Activated naive CD4-positive, alpha-beta T cell treated with anti-CD3 and anti-CD28 coated beads, Interleukin-2, amount 50 U/mL, for 16 hours (primary cell): Measurements from ENCODE around the gene NHLRC2.
"Not testable (repeated sequence)": the region's sequence is repeated elsewhere in the genome, so short reads cannot be mapped to it uniquely, and the experiment has no call there.

Experiments used
- DNase-seq: peaks from one replicate; pipeline ENCODE4 v3.0.0-alpha.2; 2020

NHLRC2 gene

GRCh38 chr10:113912582-113912981, 58.1 kb downstream of the NHLRC2 start:
- no peak for DNase-seq

- no peak for DNase-seq
Measured at GRCh38 chr10:113914956-113915355, 60.5 kb downstream of the NHLRC2 start.

GRCh38 chr10:113915540-113915939, 61.1 kb downstream of the NHLRC2 start:
- no peak for DNase-seq

GRCh38 chr10:113916053-113916452, 61.6 kb downstream of the NHLRC2 start:
- DNase-seq, result no peak

GRCh38 chr10:113917636-113918035, 63.2 kb downstream of the NHLRC2 start:
- DNase-seq, result no peak

- no peak for DNase-seq
Measured at GRCh38 chr10:113920114-113920513, 65.7 kb downstream of the NHLRC2 start.

- no peak for DNase-seq
Measured at GRCh38 chr10:113920875-113921274, 66.4 kb downstream of the NHLRC2 start.

- no peak for DNase-seq
Measured at GRCh38 chr10:113921561-113922370, 67.3 kb downstream of the NHLRC2 start.

GRCh38 chr10:113922787-113923570, 68.5 kb downstream of the NHLRC2 start:
- no peak for DNase-seq

- no peak for DNase-seq
Measured at GRCh38 chr10:113924186-113924585, 69.7 kb downstream of the NHLRC2 start.

- no peak for DNase-seq
Measured at GRCh38 chr10:113924664-113925063, 70.2 kb downstream of the NHLRC2 start.

GRCh38 chr10:113927440-113927839, 73.0 kb downstream of the NHLRC2 start:
- DNase-seq, result no peak

GRCh38 chr10:113928830-113929229, 74.4 kb downstream of the NHLRC2 start:
- DNase-seq, result no peak

- DNase-seq, result no peak
Measured at GRCh38 chr10:113929522-113929921, 75.1 kb downstream of the NHLRC2 start.

GRCh38 chr10:113930482-113931057, 76.1 kb downstream of the NHLRC2 start:
- no peak for DNase-seq

- no peak for DNase-seq
Measured at GRCh38 chr10:113932854-113933253, 78.4 kb downstream of the NHLRC2 start.

GRCh38 chr10:113933894-113934532, 79.6 kb downstream of the NHLRC2 start:
- DNase-seq, result no peak

GRCh38 chr10:113937258-113937657, 82.8 kb downstream of the NHLRC2 start:
- DNase-seq, result no peak

GRCh38 chr10:113937756-113938155, 83.3 kb downstream of the NHLRC2 start:
- no peak for DNase-seq

- no peak for DNase-seq
Measured at GRCh38 chr10:113939212-113939860, 84.9 kb downstream of the NHLRC2 start.

GRCh38 chr10:113941140-113941539, 86.7 kb downstream of the NHLRC2 start:
- no peak for DNase-seq

- not testable (repeated sequence) for DNase-seq
Measured at GRCh38 chr10:113943196-113943595, 88.7 kb downstream of the NHLRC2 start.
